H1 (cell line): ENCODE data around the gene LRRC9. TPM values are rescaled to one million over a fixed set of nuclear protein-coding genes. Genes with fewer than 3 reads are reported as not detected.

Source experiments
- CHD1 ChIP-seq: IDR thresholded peaks from 2 replicates; pipeline ENCODE4 v1.6.1; 2012; ENCODE audit warnings: low read depth, low read length, improper control_type of control experiment
- KDM5A ChIP-seq: fragments of 200-600 bp; IDR thresholded peaks from 2 replicates; pipeline ENCODE4 v1.7.1; 2012; ENCODE audit warnings: mild to moderate bottlenecking, low read length, inconsistent platforms, mixed read lengths
- MAFK ChIP-seq: IDR thresholded peaks from 2 replicates; pipeline ENCODE4 v1.6.1; 2012; ENCODE audit warnings: low read depth, mild to moderate bottlenecking, improper control_type of control experiment, low read length
- POLR2A ChIP-seq, 2 experiments: IDR thresholded peaks; 1 replicate in 1 of 2; 2 replicates in 1 of 2; pipeline ENCODE4 v1.6.1; 2011; ENCODE audit warnings: low read depth in 2 of 2, low read length in 2 of 2, mild to moderate bottlenecking in 2 of 2; ENCODE audit errors: control extremely low read depth in 1 of 2
- RAD21 ChIP-seq, 2 experiments: IDR thresholded peaks in 1 of 2; conservative IDR thresholded peaks in 1 of 2; 2 replicates each; pipeline ENCODE4 v1.6.1; 2011; ENCODE audit warnings: low read depth in 2 of 2, low read length in 2 of 2, improper control_type of control experiment in 1 of 2, inconsistent platforms in 1 of 2, mild to moderate bottlenecking in 1 of 2, moderate library complexity in 1 of 2
- RXRA ChIP-seq: IDR thresholded peaks from 2 replicates; pipeline ENCODE4 v1.6.1; 2011; ENCODE audit warnings: low read depth, mild to moderate bottlenecking, low read length, moderate library complexity; ENCODE audit not compliant: insufficient read depth
- SP1 ChIP-seq: IDR thresholded peaks from 2 replicates; pipeline ENCODE4 v1.6.1; 2011; ENCODE audit warnings: low read depth, low read length
- polyA plus RNA-seq, 7 experiments: library from polyadenylated mRNA; depleted of rRNA in 3 of 7; stranded (reverse) in 5 of 7; unstranded in 2 of 7; fragments of >200 nt in 5 of 7; fragments of 200-250 nt in 2 of 7; gene quantifications; 1 replicate in 5 of 7; 2 replicates in 1 of 7; 4 replicates in 1 of 7; pipeline versions ENCODE4 v1.2.1 to v1.2.3, GENCODE V29; 2011 to 2013; ENCODE audit warnings: missing spikeins in 2 of 7, mixed read lengths in 2 of 7
- total RNA-seq: library from RNA; stranded (reverse); fragmentation: NEBNext Ultra II Directional; extraction: Animal tissue kit (Norgen Biotek cat#: 25700); gene quantifications from 2 replicates; pipeline ENCODE4 v1.2.1, GENCODE V29; 2021
- TF ChIP-seq, protein P1 (sequence below): fragments of 300-600 bp; sonication (generic); IDR thresholded peaks from 2 replicates; pipeline ENCODE4 v1.7.1; 2012; ENCODE audit warnings: low read length, moderate library complexity, mild to moderate bottlenecking, inconsistent platforms; ENCODE audit not compliant: insufficient replicate concordance
- TF ChIP-seq, protein P2 (sequence below): IDR thresholded peaks from 2 replicates; pipeline ENCODE4 v1.6.1; 2011; ENCODE audit warnings: low read length, improper control_type of control experiment

Gene LRRC9
- total and polyA plus RNA-seq, 2 of the 8 experiments (the other 6 are each of a cell fraction or from before 2014, with no cell fraction given), result 0.12 to 0.84 TPM

DNA sequence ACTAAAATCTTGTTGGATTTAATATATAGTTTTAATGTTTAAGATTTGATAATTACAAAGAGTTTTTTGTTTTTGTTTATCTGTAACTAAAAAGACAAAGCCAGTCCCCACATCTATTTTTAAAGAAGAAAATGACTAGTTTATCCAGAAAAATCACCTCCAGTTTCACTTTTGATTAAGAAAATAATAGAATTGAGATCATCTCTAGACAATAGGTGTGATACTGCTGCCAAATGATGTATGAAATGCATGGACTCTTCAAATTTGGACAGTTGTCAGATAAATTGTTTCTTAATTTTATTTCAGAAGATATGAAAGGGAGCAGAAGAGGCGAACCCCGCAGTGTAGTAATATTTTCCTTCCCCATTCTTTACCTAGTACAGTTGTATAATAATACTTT lies 191.8 kb downstream of the LRRC9 start (continued):
- TF ChIP-seq, protein P1, sequence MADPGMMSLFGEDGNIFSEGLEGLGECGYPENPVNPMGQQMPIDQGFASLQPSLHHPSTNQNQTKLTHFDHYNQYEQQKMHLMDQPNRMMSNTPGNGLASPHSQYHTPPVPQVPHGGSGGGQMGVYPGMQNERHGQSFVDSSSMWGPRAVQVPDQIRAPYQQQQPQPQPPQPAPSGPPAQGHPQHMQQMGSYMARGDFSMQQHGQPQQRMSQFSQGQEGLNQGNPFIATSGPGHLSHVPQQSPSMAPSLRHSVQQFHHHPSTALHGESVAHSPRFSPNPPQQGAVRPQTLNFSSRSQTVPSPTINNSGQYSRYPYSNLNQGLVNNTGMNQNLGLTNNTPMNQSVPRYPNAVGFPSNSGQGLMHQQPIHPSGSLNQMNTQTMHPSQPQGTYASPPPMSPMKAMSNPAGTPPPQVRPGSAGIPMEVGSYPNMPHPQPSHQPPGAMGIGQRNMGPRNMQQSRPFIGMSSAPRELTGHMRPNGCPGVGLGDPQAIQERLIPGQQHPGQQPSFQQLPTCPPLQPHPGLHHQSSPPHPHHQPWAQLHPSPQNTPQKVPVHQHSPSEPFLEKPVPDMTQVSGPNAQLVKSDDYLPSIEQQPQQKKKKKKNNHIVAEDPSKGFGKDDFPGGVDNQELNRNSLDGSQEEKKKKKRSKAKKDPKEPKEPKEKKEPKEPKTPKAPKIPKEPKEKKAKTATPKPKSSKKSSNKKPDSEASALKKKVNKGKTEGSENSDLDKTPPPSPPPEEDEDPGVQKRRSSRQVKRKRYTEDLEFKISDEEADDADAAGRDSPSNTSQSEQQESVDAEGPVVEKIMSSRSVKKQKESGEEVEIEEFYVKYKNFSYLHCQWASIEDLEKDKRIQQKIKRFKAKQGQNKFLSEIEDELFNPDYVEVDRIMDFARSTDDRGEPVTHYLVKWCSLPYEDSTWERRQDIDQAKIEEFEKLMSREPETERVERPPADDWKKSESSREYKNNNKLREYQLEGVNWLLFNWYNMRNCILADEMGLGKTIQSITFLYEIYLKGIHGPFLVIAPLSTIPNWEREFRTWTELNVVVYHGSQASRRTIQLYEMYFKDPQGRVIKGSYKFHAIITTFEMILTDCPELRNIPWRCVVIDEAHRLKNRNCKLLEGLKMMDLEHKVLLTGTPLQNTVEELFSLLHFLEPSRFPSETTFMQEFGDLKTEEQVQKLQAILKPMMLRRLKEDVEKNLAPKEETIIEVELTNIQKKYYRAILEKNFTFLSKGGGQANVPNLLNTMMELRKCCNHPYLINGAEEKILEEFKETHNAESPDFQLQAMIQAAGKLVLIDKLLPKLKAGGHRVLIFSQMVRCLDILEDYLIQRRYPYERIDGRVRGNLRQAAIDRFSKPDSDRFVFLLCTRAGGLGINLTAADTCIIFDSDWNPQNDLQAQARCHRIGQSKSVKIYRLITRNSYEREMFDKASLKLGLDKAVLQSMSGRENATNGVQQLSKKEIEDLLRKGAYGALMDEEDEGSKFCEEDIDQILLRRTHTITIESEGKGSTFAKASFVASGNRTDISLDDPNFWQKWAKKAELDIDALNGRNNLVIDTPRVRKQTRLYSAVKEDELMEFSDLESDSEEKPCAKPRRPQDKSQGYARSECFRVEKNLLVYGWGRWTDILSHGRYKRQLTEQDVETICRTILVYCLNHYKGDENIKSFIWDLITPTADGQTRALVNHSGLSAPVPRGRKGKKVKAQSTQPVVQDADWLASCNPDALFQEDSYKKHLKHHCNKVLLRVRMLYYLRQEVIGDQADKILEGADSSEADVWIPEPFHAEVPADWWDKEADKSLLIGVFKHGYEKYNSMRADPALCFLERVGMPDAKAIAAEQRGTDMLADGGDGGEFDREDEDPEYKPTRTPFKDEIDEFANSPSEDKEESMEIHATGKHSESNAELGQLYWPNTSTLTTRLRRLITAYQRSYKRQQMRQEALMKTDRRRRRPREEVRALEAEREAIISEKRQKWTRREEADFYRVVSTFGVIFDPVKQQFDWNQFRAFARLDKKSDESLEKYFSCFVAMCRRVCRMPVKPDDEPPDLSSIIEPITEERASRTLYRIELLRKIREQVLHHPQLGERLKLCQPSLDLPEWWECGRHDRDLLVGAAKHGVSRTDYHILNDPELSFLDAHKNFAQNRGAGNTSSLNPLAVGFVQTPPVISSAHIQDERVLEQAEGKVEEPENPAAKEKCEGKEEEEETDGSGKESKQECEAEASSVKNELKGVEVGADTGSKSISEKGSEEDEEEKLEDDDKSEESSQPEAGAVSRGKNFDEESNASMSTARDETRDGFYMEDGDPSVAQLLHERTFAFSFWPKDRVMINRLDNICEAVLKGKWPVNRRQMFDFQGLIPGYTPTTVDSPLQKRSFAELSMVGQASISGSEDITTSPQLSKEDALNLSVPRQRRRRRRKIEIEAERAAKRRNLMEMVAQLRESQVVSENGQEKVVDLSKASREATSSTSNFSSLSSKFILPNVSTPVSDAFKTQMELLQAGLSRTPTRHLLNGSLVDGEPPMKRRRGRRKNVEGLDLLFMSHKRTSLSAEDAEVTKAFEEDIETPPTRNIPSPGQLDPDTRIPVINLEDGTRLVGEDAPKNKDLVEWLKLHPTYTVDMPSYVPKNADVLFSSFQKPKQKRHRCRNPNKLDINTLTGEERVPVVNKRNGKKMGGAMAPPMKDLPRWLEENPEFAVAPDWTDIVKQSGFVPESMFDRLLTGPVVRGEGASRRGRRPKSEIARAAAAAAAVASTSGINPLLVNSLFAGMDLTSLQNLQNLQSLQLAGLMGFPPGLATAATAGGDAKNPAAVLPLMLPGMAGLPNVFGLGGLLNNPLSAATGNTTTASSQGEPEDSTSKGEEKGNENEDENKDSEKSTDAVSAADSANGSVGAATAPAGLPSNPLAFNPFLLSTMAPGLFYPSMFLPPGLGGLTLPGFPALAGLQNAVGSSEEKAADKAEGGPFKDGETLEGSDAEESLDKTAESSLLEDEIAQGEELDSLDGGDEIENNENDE, result no peak
- TF ChIP-seq RAD21 (IDR thresholded peaks at IDR 0.05 in 1 of 2, conservative IDR thresholded peaks at IDR 0.05 in 1 of 2; ENCODE audit: low read depth in 2 of 2, low read length in 2 of 2), result no peak
- TF ChIP-seq, protein P2, sequence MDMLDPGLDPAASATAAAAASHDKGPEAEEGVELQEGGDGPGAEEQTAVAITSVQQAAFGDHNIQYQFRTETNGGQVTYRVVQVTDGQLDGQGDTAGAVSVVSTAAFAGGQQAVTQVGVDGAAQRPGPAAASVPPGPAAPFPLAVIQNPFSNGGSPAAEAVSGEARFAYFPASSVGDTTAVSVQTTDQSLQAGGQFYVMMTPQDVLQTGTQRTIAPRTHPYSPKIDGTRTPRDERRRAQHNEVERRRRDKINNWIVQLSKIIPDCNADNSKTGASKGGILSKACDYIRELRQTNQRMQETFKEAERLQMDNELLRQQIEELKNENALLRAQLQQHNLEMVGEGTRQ, result no peak
- no peak for TF ChIP-seq CHD1
- no peak for TF ChIP-seq POLR2A (IDR thresholded peaks at IDR 0.05; ENCODE audit: control extremely low read depth in 1 of 2, low read depth in 2 of 2, low read length in 2 of 2)
- no peak for TF ChIP-seq RXRA
- no peak for TF ChIP-seq SP1
- no peak for TF ChIP-seq MAFK
- no peak for TF ChIP-seq KDM5A
